ENCODE measurements around the gene SPECC1. TPM values are rescaled to one million over a fixed set of nuclear protein-coding genes. Genes with fewer than 3 reads are reported as not detected.

Gene SPECC1
- total RNA-seq, 6 experiments from 2014 or later, result 19.2 to 33.7 (median 29.4) TPM

DNA sequence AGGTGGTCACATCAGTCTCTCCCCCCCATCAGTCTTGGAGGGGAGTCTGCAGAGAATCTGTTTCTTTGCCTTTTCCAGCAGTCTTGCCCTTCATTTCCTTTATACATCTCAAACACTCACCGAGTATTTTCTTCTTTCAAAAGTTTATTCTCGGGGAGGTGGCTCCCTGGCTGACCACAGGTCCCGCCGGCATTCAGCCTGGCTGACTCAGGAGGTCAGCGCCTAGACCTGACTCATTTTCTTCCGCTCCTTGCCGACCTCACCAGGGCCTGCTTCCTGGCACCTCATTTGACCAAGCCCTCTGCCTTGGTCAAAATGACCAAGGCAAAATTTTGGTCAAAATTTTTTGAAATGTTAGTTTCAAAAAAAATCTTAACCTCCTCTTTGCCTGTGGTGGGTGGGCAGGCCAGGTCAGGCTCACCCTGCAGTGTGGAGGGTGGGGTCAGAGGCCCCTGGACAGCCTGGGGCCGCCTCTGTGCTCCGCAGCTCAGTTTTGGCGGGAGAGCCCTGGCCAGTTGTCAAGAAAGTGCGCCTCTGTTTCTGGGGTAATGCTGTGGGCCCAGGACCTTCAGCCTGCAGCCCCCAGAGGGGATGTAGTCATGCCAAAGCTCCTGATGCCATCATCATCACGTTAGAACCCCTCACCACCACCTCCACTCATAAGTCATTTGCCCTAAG lies 165.6 kb downstream of the SPECC1 start:
- Mint-ChIP-seq H3K4me1 (ENCODE audit: low read depth) (peaks cover 77% of the 10 kb centered on the region), H3K9me3 (no peaks in the 10 kb centered on the region), H3K36me3 (ENCODE audit: low read depth) (no peaks in the 10 kb centered on the region), H3K4me3 (peak overlapping the region; percentile 69), H3K27ac (peak overlapping the region; percentile 83), H3K27me3 (ENCODE audit: insufficient read depth) (no peaks in the 10 kb centered on the region)
- DNase-seq, result peak; percentile 44
- TF ChIP-seq, protein P1, sequence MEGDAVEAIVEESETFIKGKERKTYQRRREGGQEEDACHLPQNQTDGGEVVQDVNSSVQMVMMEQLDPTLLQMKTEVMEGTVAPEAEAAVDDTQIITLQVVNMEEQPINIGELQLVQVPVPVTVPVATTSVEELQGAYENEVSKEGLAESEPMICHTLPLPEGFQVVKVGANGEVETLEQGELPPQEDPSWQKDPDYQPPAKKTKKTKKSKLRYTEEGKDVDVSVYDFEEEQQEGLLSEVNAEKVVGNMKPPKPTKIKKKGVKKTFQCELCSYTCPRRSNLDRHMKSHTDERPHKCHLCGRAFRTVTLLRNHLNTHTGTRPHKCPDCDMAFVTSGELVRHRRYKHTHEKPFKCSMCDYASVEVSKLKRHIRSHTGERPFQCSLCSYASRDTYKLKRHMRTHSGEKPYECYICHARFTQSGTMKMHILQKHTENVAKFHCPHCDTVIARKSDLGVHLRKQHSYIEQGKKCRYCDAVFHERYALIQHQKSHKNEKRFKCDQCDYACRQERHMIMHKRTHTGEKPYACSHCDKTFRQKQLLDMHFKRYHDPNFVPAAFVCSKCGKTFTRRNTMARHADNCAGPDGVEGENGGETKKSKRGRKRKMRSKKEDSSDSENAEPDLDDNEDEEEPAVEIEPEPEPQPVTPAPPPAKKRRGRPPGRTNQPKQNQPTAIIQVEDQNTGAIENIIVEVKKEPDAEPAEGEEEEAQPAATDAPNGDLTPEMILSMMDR (IDR thresholded peaks at IDR 0.05), result no peak

DNA sequence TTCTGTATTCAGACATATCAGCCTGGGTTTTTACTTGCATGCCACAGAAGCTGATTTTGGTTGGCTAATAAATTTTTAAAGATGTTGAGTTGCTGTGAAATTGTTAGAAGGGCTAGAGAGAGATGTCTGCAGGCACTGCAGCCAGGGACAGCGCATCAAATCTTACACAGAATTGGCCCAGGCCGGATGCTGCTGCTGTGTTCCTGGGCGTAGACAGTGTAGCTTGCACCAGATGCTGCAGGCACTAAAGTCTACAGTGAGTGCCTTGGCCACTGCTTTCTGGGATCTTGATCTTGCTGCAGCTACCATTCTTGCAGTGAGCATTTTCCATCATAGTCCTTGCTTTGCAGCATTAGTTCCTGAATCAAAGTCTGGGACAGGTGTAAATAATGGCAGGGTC lies 169.9 kb downstream of the SPECC1 start:
- Mint-ChIP-seq H3K9me3 (no peaks in the 10 kb centered on the region), H3K4me3 (no peak overlapping the region), H3K4me1 (ENCODE audit: low read depth) (peaks cover 36% of the 10 kb centered on the region), H3K27ac (no peak overlapping the region), H3K36me3 (ENCODE audit: low read depth) (no peaks in the 10 kb centered on the region), H3K27me3 (ENCODE audit: insufficient read depth) (no peaks in the 10 kb centered on the region)
- TF ChIP-seq, protein P1 (IDR thresholded peaks at IDR 0.05), result no peak
- DNase-seq, result no peak

DNA sequence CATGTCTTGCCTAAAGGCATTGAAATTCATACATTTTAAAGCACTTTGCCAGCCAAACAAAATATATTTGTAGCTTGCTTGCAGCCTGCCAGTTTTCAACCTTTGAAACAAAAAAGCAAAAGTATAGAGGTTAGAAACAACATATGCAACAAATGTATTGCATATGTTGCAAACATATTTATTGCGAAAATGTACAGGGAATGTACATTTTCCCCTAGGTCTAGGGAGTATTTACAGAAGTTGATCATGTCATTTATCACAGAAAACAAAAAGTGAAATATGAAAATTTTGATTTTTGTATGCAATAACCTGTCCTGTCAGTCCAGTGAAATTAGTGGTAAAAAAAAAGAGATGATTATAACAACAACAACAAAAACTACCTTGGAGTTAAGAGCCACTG lies 171.5 kb downstream of the SPECC1 start:
- H3K9me3 Mint-ChIP-seq, result no peaks in the 10 kb centered on the region; the same call in 1 of the 2 replicates
- TF ChIP-seq, protein P1 (IDR thresholded peaks at IDR 0.05), result no peak

DNA sequence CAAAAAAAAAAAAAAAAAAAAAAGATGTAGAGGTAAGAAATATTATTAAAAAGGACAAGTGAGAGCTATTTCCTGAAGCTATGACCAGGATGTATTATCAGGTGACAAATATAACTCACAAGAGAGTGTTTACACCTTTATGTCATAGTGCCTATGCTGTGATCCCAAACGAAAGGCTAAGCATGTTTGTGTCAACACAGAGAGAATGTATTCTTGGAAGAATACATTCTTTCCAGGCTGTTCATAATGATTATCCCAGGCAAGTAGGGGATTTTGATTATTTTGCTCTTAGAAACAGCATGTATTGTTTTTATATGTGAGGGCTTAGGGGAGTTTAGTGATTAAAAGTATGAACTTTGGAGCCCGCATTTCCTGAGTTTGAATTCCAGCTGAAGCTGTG lies 175.0 kb downstream of the SPECC1 start:
- no peaks in the 10 kb centered on the region; the same call in 1 of the 2 replicates for H3K27me3 Mint-ChIP-seq (ENCODE audit: insufficient read depth)
- DNase-seq, result no peak

More for the DNA sequence above, 171.5 kb downstream of the SPECC1 start:
- no peak for DNase-seq
- H3K4me3 Mint-ChIP-seq, result no peak overlapping the region
- no peaks in the 10 kb centered on the region for H3K36me3 Mint-ChIP-seq (ENCODE audit: low read depth)
- peaks cover 35% of the 10 kb centered on the region for H3K4me1 Mint-ChIP-seq (ENCODE audit: low read depth)
- H3K27ac Mint-ChIP-seq, result no peak overlapping the region
- no peaks in the 10 kb centered on the region for H3K27me3 Mint-ChIP-seq (ENCODE audit: insufficient read depth)

DNA sequence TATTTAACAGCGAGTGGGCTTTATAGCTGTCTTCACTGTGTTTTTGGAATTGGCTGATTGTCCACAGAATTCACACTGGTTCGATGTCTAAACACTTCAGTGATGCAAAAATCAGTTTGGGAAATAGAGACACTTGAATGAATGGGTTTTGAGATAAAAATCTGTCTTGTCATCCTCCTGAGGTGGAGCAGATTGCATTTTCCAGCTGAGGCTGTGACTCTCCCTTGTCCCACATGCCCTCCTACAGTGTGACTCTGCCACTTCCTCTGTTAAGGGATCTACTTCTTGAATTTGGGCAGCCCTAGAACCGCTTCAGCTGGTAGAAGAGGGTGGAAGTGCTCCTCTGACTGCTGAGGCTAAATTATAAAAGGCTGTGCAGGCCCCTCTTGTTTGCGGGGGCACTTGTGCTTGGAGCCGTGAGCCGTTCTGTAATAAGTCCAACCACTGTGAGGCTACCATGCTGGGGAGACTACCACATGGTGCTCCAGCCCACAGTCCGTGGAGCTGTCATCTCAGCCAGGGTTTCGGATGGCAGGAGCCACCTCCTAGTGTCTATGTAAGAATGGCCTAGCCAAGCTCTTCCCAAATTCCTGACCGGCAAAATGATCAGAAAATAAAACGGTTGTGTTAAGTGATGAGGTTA lies 175.9 kb downstream of the SPECC1 start:
- peaks cover 4% of the 10 kb centered on the region; the same call in 1 of the 2 replicates for H3K36me3 Mint-ChIP-seq (ENCODE audit: low read depth)
- no peak overlapping the region for H3K4me3 Mint-ChIP-seq
- no peak for DNase-seq
- TF ChIP-seq, protein P1 (IDR thresholded peaks at IDR 0.05), result no peak
- peaks cover 44% of the 10 kb centered on the region for H3K4me1 Mint-ChIP-seq (ENCODE audit: low read depth)
- peak overlapping the region; percentile 56 for H3K27ac Mint-ChIP-seq
- no peaks in the 10 kb centered on the region; the same call in 1 of the 2 replicates for H3K9me3 Mint-ChIP-seq
- H3K27me3 Mint-ChIP-seq (ENCODE audit: insufficient read depth), result no peaks in the 10 kb centered on the region; the same call in 1 of the 2 replicates

More for the DNA sequence above, 175.0 kb downstream of the SPECC1 start:
- H3K4me1 Mint-ChIP-seq (ENCODE audit: low read depth), result peaks cover 42% of the 10 kb centered on the region
- no peak overlapping the region for H3K27ac Mint-ChIP-seq
- no peaks in the 10 kb centered on the region; the same call in 1 of the 2 replicates for H3K9me3 Mint-ChIP-seq
- TF ChIP-seq, protein P1 (IDR thresholded peaks at IDR 0.05), result no peak
- peaks cover 4% of the 10 kb centered on the region; the same call in 1 of the 2 replicates for H3K36me3 Mint-ChIP-seq (ENCODE audit: low read depth)
- H3K4me3 Mint-ChIP-seq, result no peak overlapping the region
